GM13977 (cell line): ENCODE data around the gene POLR2I.
"Not testable (repeated sequence)": the region's sequence is repeated elsewhere in the genome, so short reads cannot be mapped to it uniquely, and the experiment has no call there.

Source experiments
- DNase-seq: peaks from one replicate; pipeline ENCODE4 v3.0.0; 2012; ENCODE audit warnings: low spot score
- CTCF ChIP-seq: IDR thresholded peaks from 2 replicates; pipeline ENCODE4 v1.5.1; 2012; ENCODE audit warnings: mild to moderate bottlenecking, control low read depth; ENCODE audit not compliant: insufficient read depth; ENCODE audit errors: extremely low read depth, missing control alignments
- in situ Hi-C: fragments of 300-500 bp; cut with MboI; formaldehyde crosslinking; loops from one replicate; pipeline ENCODE4 v1.12.0; 2022; ENCODE audit warnings: low sequenced_read_pairs, low pct_unique_long_range_greater_than_20kb, mixed read lengths, inconsistent platforms; ENCODE audit not compliant: unreplicated experiment

The POLR2I gene

GRCh38 chr19:36081385-36081784 is 33.3 kb downstream of the POLR2I start:
- DNase-seq, result no peak
- in situ Hi-C loops, result no loop called here
- no peak for TF ChIP-seq CTCF

- no peak for DNase-seq
- in situ Hi-C loops, result no loop called here
- TF ChIP-seq CTCF, result no peak
Observed at GRCh38 chr19:36079389-36079945, 35.2 kb downstream of the POLR2I start.

- no peak for TF ChIP-seq CTCF
- DNase-seq, result no peak
- in situ Hi-C loops, result no loop called here
Observed at GRCh38 chr19:36073121-36073876, 41.4 kb downstream of the POLR2I start.

DNA sequence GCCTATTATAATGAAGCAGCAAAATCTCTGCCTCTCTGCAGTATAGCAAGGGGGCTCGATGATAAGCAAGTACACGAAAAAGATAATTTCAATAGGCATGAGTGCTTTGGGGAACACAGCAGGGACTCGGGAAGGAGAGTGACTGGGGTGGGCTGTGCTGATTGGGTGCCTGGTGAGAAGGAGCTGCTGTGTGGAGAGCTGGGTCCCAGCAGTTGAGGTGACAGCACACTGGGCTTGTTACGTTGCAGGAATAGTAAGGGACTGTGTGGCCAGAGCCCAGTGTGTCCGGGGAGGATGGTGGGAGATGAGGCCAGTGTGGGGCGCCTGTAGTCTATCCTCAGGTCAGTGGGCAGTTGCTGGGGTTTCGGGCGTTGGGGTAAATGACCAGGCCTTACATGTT is 42.6 kb downstream of the POLR2I start:
- DNase-seq, result no peak
- in situ Hi-C loops, result no loop called here
- no peak for TF ChIP-seq CTCF

- DNase-seq, in situ Hi-C loops: not testable (repeated sequence)
Observed at GRCh38 chr19:36068810-36069499, 45.7 kb downstream of the POLR2I start.

DNA sequence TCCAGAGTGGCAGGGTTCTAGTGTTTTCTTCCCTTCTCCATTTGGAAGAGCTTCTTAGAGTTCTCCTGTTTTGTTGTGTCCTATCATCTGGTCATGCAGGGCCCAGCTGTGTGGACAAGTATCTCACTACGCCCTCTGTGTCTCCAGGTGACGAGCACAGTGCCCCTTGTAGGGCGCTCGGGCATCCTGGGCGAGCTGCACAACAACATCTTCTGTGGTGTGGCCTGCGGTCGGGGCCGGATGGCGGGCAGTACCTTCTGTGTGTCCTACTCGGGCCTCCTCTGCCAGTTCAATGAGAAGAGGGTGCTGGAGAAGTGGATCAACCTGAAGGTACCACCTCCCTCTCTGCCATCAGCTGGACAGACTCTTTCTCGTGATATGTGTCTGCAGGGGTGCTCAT is 47.0 kb downstream of the POLR2I start:
- DNase-seq, result no peak
- in situ Hi-C loops, result no loop called here
- TF ChIP-seq CTCF, result no peak

- DNase-seq, result no peak
- in situ Hi-C loops, result no loop called here
- no peak for TF ChIP-seq CTCF
Observed at GRCh38 chr19:36064826-36065225, 49.8 kb downstream of the POLR2I start.
